ENCODE results near the gene EXOC4.
"Not testable (repeated sequence)": the region's sequence is repeated elsewhere in the genome, so short reads cannot be mapped to it uniquely, and the experiment has no call there.

EXOC4 gene

GRCh38 chr7:133770863-133771492 lies 518.1 kb downstream of the EXOC4 start:
- DNase-seq = peak in 1 of 2 experiments; percentile 3

DNA sequence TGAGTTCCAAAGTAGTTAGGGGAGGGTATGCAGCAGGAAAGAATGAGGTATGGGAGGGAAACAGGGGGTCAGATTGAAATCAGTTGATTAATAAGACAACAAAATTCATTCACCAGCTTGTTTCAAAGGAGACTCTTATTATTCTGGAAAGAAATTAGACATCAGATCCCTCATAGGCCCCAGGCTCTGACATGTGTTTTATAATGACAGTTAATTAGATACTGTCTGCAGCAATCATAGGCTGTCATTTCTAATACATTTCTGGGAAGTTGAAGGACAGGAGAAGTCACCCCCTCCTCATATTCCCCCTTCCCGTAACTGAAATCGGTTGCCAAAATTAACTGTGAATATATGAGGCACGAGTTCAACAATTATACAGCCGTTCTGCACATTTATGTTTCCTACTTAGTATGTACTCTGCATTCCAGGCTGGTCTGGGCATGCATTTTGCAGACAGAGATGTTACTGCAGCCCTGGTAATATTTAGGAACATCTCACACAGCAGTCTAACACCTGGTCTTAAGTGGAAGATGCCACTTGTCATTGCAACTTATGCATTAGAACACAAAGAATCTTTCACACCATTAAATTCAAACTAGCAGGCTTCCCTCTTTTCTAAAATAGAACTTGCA lies 519.0 kb downstream of the EXOC4 start:
- peak in 1 of 2 experiments; percentile 20 for DNase-seq

DNA sequence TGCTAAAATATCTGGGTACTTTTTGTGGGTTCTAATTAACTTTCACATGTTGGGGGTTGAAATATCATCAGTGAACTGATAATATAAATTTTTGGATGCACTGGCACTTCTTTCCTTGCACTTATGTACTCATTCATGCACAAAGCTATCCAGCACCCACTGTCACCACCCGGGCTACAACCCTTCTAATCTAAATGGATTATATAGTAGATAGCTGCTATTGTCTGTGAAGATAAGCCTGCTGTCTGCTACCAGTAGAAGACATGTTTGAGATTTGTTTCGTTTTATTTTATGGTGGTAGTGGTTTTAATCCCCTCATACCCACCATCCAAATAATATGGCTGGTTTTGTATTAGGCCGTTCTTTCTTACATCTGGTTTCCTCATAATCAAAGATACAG lies 520.7 kb downstream of the EXOC4 start:
- no peak for DNase-seq

DNA sequence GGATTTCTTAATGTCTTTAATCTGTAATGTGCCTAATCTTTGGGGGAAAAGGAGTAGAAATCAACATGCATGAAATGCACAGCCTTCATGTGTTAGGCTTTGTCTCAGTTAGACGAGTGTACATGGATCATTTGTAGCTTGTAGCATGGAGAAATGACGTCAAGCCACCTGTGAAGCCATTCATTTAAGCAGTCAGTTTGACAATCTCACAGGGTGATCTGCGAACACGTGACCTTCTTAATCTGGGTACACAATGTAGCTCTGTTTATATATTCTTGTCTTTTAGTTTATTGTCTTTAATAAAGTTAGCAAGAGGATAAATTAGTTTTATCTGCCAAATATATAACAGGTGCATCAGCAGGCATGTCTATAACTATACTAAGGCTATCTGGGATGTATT lies 522.3 kb downstream of the EXOC4 start:
- no peak for DNase-seq

DNA sequence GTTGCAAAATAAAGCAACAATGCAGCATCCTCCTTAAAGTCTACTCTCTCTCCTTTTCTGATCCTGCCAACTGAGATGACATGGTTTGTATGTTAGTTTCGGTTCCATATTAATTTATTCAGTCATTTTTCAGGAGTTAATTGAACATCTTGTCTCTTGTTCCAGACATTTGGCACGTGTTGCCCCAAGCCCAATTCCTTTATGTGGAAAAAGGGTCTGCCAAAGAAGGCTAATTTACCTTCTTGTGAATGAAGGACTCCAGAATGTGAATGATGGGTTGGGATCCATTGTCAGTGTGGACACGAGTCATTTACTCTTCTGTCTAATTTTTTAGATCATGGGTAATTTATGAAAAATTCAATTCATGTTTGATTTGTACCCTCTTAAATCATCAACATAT lies 523.4 kb downstream of the EXOC4 start:
- no peak for DNase-seq

- DNase-seq = no peak
Observed at GRCh38 chr7:133777701-133778100, 524.8 kb downstream of the EXOC4 start.

DNA sequence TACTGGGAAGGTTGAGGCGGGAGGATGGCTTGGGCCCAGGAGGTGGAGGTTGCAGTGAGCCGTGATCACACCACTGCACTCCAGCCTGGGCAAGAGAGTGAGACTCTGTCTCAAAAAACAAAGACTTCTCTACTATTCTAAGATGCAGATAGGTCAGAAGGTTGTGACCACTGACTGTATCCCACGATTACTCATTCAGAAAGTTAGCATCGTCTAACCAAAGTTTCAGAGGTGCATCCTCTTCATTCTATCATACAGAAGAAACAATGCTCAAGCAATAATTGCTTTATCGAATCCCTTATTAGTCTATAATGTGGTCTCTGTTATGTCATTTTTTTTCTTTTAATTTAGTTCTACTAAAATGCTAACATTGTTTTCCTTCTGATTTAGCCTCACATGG lies 525.6 kb downstream of the EXOC4 start:
- no peak for DNase-seq

- DNase-seq = not testable (repeated sequence)
Observed at GRCh38 chr7:133779538-133779937, 526.7 kb downstream of the EXOC4 start.

DNA sequence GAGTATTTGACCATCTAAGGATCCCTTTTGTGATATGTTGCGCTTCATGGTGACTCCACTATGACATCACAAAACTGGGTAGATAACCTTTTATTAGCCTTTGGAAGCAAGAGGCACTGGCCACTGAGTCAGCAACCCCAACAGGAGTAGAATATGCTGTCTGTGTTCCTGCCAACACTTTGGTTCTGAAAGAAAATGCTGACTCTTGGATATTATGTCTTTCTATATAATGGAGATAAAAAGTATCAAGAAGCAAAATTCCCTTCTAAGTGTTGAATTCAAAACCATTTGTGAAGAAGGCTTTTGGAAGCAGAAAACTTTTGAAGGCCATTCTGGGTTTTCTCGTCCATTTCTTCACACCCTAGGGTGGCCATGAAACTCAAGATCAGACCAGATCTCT lies 528.0 kb downstream of the EXOC4 start:
- DNase-seq = no peak

DNA sequence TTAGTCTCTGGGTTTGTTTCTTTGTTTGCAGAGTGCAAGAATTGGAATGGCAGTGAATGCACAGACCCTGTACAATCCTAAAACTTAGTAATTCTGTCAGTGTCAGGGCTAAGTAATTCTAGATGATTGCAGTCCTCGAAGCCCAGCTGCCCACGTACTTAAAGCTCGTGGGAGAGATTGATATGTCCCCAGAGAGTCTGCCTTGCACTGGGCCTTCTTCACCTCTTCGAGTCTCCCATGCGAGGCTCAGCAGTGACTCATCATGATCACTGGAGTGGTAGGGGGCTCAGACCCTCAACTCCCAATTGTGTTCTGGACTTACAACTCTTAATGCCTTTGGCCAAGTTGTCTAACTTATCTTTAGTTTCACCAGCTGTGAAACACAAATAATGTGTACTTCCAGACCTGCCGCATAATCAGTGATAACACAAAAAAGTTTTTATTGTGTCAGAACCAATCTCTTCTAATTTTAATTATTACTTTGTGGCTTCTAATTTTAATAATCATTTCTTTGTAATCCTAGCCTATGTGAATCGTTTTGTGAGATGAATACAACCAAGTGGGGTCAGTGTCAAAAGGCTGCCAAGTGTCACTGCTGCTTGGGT lies 528.7 kb downstream of the EXOC4 start:
- no peak for DNase-seq

DNA sequence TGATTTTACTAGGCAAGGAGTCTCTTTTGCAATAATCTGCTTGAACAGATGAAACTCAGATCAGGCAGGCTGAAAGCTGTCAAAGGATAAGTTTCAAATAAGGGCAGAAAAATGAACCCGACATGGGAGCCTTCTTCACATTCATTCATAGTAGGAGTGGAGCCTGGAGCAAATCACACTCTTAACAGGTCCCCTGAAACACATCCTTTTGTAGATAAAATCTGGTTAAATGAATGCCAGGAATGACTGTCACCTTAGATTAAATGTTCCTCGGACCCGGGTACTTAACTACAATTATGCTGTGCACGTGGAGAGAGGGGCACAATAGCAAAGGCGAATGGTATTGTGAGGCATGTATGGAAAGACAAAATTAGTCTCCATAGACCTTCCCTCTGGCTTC lies 529.6 kb downstream of the EXOC4 start:
- no peak for DNase-seq

DNA sequence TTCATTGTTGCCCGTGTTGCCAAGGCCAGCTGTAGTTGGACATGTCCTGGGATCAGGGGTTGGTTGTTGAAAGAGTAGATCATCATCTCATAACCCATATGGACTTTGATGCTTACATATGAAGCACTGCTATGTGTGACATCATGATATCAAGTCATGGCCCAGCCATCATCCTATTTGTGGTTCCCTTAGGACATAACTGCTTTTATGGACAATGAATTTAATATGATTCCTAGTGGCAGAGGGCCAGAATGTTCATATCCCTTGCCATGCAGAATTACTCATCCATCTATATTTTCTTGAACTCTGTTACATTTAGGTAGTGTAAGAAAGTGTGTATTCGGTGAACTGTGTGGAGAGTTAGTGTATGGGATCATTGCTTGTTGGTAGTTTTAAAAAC lies 530.4 kb downstream of the EXOC4 start:
- no peak for DNase-seq

GRCh38 chr7:133784486-133785001 lies 531.7 kb downstream of the EXOC4 start:
- DNase-seq = no peak

DNA sequence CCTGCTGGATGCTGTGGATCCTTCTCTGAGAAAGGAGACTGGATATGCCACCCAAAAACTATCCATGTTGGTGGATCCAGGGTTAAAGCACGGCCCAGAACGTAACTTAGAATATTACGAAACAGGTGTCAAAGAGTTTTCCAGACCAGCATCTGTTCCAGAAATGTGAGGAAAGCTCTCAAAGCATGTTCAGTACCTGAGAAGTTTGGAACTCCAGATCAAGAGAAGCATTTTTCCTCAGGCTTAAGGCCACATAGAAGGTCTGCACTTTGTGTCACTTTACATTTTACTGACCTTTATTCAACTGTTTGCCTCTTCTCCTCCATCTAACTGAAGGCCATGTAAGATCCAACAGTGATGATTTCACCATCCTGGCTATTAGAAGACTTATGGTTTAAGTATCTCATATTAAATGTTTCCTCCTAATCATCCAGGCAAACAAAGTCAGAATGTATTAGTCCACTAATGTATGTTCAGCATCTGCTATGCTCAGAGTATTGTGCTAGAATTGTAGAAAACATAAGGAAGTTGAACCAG lies 533.6 kb downstream of the EXOC4 start:
- DNase-seq = no peak

GRCh38 chr7:133789974-133790373 lies 537.1 kb downstream of the EXOC4 start:
- DNase-seq = no peak

GRCh38 chr7:133790911-133791310 lies 538.0 kb downstream of the EXOC4 start:
- DNase-seq = no peak

GRCh38 chr7:133794479-133794878 lies 541.6 kb downstream of the EXOC4 start:
- DNase-seq = no peak

GRCh38 chr7:133795068-133795665 lies 542.3 kb downstream of the EXOC4 start:
- no peak for DNase-seq

DNA sequence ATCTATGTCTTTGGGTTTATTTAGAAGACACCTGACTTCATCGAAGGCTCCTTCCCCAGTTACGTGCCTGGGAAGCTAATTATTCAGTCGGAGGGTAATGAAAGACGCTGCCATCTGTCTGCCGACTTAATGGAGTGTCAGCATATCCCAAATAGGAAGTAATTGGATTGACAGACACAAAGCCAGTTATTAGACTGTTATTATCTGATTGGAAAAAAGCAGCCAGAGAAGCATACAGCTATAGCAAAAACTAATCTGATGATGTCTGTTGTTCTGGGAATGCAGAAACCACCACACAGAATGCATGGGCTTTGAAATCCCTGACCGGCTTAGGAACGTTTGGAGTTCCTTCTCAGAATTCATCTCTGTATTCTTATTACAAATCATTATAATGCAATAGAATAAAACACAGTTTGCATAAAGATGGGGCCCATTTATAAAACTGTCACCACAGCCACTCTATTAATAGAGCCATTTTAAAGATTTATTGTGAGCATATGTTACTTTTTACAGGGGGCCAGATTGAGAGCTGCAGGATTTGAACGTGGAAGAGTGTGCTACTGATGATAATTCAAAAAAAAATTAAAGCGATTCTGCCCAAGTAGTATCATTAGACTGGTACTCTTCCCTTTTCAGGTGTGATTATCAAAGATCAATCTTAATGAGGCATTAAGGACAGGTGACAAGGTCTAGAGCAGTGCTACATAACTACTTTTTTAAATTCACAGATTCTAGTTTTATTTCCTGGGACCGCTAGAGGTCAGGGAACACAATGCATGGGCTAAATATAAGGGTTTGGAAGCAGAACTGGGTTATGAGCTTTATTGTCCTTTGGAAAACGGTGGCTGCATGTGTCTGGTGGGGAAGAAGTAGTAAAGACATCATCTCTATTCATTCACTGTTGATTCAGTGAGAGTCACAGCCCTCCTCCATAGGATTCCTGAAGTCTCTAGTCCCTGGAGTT lies 544.2 kb downstream of the EXOC4 start:
- DNase-seq = no peak

DNA sequence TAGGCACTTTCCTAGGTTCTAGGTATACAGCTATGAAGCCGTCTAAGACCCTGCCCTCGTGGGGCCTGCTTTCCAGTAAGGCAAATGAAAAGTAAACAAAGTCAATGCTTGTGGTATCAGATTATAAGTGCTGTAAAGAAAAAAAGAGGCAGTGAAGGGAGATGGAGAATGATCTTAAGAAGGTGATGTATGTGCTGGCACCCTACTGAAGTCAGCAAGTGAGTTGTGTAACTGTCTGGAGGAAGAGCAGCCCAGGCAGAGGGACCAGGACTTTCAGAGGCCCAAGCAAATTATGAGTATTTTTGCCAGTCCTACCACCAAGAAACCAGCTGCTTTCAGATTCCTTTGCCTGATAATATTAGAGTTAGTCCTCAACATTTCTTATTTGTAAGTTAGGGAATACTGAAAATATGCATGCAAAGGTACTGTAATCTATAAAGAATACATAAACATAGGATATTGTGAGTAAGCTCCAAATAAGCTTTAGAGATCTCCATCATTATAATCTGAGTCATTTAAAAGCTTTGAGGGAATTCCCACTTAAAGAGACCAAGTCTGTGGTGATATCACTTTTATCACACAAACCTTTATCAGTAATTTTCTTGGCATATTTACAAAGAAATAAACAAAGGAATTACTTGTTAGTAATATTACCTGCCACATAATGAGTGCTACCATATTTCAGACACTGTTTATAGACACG lies 545.1 kb downstream of the EXOC4 start:
- no peak for DNase-seq

- DNase-seq = no peak
Observed at GRCh38 chr7:133801341-133801740, 548.5 kb downstream of the EXOC4 start.

DNA sequence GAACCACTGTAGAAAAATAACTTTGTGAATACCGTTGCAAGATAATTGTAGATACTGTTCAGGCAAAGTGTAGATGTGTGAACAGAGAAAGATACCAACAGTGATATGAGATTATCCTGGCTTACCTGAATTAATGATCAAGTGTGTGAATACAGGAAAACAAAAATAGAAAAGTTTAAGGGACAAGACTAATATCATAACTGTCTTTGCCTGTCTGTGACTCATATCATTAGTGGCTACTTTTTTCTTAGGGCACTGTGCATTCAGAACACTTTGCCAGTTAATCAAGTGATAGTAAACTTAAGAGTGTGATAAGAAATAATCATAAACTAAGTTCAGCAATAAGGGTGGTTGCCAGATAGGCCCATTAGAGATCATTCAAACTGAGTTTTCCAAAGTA lies 551.2 kb downstream of the EXOC4 start:
- no peak for DNase-seq

All from SHP77 (cell line).